ENCODE results near the gene CDC42SE2. TPM values are rescaled to one million over a fixed set of nuclear protein-coding genes. Genes with fewer than 3 reads are reported as not detected.
"Not testable (repeated sequence)": the region's sequence is repeated elsewhere in the genome, so short reads cannot be mapped to it uniquely, and the experiment has no call there.

Gene CDC42SE2
- total and polyA plus RNA-seq, 8 donors = 28.1 to 37.5 (median 33.4) TPM

DNA sequence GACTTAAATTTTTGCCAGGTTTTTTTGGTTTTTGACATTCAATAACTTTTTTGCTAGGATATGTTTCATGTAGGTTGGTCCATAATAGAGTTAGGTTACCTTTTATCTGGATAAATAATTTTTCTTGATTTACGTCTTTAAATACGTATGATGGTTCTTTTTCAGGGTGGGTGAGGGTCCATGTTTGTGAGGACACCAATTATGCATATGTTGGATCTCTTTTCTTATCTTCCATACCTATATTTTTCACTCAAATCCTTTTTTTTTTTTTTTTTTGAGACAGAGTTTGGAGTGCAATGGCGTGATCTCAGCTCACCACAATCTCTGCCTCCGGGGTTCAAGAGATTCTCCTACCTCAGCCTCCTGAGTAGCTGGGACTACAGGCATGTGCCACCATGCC is 17.3 kb upstream of the CDC42SE2 start:
- H3K9me3 ChIP-seq = peaks cover 0 to 14% of the 10 kb centered on the region in 2 donors
- intact Hi-C loops (cut with DNase I) = no loop called here
- H3K36me3 ChIP-seq = no peaks in the 10 kb centered on the region
- no peak overlapping the region for H3K27ac ChIP-seq
- no peak for DNase-seq
- no peak overlapping the region for H3K4me3 ChIP-seq
- TF ChIP-seq, protein P1, sequence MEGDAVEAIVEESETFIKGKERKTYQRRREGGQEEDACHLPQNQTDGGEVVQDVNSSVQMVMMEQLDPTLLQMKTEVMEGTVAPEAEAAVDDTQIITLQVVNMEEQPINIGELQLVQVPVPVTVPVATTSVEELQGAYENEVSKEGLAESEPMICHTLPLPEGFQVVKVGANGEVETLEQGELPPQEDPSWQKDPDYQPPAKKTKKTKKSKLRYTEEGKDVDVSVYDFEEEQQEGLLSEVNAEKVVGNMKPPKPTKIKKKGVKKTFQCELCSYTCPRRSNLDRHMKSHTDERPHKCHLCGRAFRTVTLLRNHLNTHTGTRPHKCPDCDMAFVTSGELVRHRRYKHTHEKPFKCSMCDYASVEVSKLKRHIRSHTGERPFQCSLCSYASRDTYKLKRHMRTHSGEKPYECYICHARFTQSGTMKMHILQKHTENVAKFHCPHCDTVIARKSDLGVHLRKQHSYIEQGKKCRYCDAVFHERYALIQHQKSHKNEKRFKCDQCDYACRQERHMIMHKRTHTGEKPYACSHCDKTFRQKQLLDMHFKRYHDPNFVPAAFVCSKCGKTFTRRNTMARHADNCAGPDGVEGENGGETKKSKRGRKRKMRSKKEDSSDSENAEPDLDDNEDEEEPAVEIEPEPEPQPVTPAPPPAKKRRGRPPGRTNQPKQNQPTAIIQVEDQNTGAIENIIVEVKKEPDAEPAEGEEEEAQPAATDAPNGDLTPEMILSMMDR (IDR thresholded peaks at IDR 0.05) = no peak
- H3K27me3 ChIP-seq = no peaks in the 10 kb centered on the region
- ATAC-seq = no peak
- peaks cover 0 to 17% of the 10 kb centered on the region in 2 donors for H3K4me1 ChIP-seq

DNA sequence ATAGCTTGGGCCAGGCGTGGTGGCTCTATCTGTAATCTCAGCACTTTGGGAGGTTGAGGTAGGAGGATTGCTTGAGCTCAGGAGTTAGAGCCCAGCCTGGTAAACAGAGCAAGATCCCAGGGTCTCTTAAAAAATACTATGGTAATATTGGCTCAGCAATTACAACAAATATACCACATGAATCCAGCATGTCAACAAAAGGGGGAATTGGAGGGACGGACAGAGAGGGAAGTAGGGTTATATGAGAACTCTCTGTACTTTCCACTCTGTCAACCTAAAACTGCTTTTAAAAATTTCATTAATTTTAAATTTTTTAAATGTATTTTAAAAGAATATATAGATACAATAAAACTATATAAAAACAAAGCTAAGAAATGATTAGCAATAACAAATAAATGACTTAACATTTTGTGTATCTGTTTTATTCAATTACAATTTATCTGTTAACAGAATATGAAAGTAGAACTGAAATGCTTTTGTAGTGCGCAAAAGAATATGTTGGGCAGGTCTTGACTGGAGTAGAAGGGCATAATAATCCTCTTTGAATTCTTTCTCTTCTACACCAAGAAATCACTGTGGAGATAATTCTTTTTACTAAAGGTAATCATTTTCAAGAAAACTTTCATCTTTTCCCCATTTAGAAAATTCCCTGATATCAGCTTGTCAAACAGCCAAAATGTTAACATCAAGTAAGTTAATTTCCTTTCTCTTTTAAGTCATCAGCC is 12.9 kb upstream of the CDC42SE2 start:
- Histone ChIP-seq H3K36me3 (no peaks in the 10 kb centered on the region), H3K4me1 (peaks cover 0 to 45% of the 10 kb centered on the region in 2 donors), H3K4me3 (no peak overlapping the region), H3K27me3 (no peaks in the 10 kb centered on the region), H3K9me3 (peaks cover 0 to 12% of the 10 kb centered on the region in 2 donors), H3K27ac (peak overlapping the region in 1 of 2 donors; percentile 89)
- intact Hi-C loops (cut with DNase I) = no loop called here
- ATAC-seq = no peak
- TF ChIP-seq, protein P1 (IDR thresholded peaks at IDR 0.05) = no peak
- DNase-seq = no peak

DNA sequence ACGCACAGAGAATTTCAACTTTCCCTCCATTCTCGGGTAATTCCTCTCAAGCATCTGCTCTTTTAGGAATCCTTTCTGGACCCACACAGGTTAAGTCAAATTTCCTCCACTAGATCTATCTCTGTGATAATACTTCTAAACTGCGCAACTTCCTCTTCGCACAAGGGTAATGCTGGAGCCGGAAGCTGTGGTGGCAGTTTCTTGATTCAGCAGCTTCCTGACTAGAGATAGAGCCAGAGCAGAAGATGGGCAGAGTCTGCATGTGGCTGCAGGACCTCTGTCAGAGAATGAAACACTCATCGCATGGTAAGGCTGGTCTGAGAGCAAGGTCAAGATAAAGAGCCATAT is 11.1 kb upstream of the CDC42SE2 start:
- intact Hi-C loops (cut with DNase I) = no loop called here
- H3K27ac ChIP-seq = peak overlapping the region; percentile 39 to 89
- H3K27me3 ChIP-seq = no peaks in the 10 kb centered on the region
- peaks cover 0 to 61% of the 10 kb centered on the region in 2 donors for H3K4me1 ChIP-seq
- H3K36me3 ChIP-seq = no peaks in the 10 kb centered on the region
- TF ChIP-seq, protein P1 (IDR thresholded peaks at IDR 0.05) = no peak
- peak in 3 of 4 donors; percentile 14 to 78 (median 73) for DNase-seq
- peak; percentile 85 for ATAC-seq
- no peaks in the 10 kb centered on the region for H3K9me3 ChIP-seq
- H3K4me3 ChIP-seq = peak overlapping the region in 1 of 2 donors; percentile 5

DNA sequence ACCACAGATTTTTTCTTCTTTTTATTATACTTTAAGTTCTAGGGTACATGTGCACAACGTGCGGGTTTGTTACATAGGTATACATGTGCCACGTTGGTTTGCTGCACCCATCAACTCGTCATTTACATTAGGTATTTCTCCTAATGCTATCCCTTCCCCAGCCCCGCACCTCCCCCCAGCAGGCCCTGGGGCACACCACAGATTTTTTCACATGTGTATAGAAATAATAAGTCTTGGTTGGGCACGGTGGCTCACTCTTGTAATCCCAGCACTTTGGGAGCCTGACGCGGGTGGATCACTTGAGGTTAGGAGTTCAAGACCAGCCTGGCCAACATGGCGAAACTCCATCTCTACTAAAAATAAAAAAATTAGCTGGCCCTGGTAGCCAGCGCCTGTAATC is 9.8 kb upstream of the CDC42SE2 start:
- DNase-seq; H3K9me3 ChIP-seq; H3K27me3 ChIP-seq; intact Hi-C loops (cut with DNase I); ATAC-seq; H3K36me3 ChIP-seq: not testable (repeated sequence)
- Histone ChIP-seq H3K4me3 (peak overlapping the region in 1 of 2 donors; percentile 5), H3K27ac (peak overlapping the region in 1 of 2 donors; percentile 89), H3K4me1 (peaks cover 0 to 73% of the 10 kb centered on the region in 2 donors)

DNA sequence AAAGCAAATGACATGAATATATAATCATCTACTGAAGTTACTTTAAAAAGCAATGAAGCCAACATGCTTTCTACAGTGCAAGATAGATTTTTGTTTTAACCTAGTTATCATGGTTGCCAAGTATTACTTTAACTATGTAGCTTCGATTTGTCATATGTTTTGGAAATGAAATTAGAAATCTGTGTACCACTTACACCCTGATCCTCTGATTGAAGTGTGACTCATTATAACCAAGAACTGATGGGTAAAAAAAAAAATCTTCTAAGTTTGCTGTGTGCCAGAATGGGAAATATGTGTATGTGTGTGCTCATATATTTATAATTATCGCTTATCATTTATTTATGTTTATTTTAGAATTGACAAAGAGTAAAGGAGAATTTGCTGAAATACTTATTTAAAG is 9.1 kb upstream of the CDC42SE2 start:
- Histone ChIP-seq H3K4me1 (peaks cover 0 to 74% of the 10 kb centered on the region in 2 donors), H3K27ac (no peak overlapping the region), H3K36me3 (no peaks in the 10 kb centered on the region), H3K4me3 (no peak overlapping the region), H3K27me3 (no peaks in the 10 kb centered on the region), H3K9me3 (no peaks in the 10 kb centered on the region)
- TF ChIP-seq, protein P1 (IDR thresholded peaks at IDR 0.05) = no peak
- intact Hi-C loops (cut with DNase I) = no loop called here
- ATAC-seq (no peak), DNase-seq (no peak)

DNA sequence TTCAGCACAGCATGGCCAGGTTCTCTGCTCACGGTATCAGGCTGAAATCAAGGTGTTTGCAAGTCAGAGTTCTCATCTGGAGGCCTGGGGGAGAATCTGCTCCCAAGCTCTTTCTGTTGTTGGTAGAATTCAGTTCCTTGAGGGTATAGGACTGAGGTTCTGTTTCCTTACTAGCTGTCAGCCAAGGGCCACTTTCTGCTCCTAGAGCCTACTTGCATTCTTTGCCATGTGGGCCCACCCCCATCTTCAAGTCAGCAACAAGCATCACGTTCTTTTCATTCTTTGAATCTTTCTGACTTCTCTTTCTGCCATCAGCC is 7.4 kb upstream of the CDC42SE2 start:
- DNase-seq (no peak), ATAC-seq (no peak)
- peak overlapping the region in 1 of 2 donors; percentile 66 for H3K27ac ChIP-seq
- intact Hi-C loops (cut with DNase I) = no loop called here
- no peaks in the 10 kb centered on the region for H3K27me3 ChIP-seq
- TF ChIP-seq, protein P1 (IDR thresholded peaks at IDR 0.05) = no peak
- peaks cover 0 to 72% of the 10 kb centered on the region in 2 donors for H3K4me1 ChIP-seq
- no peak overlapping the region for H3K4me3 ChIP-seq
- no peaks in the 10 kb centered on the region for H3K36me3 ChIP-seq
- no peaks in the 10 kb centered on the region for H3K9me3 ChIP-seq

Data from left lung (tissue), 10 donors.